ENCODE results near the gene PLD6. TPM values are rescaled to one million over a fixed set of nuclear protein-coding genes. Genes with fewer than 3 reads are reported as not detected.

The PLD6 gene
- total and polyA plus RNA-seq, 12 donors: 1.9 to 14.2 (median 3.3) TPM

DNA sequence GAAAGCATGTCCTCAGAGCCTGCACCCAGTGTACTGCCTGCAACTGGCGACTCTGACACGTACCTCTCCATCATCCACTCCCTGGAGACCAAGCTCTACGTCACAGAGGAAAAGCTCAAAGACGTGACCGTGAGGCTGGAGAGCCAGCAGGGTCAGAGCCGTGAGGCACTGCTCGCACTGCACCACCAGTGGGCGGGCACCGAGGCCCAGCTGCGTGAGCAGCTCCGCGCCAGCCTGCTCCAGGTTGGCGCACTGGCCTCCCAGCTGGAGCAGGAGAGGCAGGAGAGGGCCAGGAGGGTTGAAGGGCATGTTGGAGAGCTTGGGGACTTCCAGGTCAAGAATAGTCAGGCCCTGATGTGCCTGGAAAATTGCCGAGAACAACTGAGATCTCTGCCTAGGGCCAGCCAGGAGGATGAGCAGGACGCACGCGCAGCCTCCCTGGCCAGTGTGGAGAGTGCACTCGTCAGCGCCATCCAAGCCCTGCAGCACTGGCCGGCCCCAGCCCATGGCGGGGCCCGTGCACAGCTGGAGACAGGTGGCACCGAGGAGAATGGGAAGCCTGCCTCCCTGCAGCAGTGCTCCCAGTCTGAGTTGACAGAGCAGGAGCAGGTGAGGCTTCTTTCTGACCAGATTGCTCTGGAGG, 40.3 kb downstream of the PLD6 start:
- H3K27ac ChIP-seq: no peak overlapping the region
- peaks cover 0 to 73% of the 10 kb centered on the region in 2 donors for H3K36me3 ChIP-seq (replicated peaks in 1 of 2)
- 94 to 98% (median 97%) methylated on average over 12 to 23 of the region's 23 CpGs for WGBS, 4 donors
- intact Hi-C loops (cut with DNase I): no loop called here
- DNase-seq: no peak
- no peaks in the 10 kb centered on the region for H3K27me3 ChIP-seq
- no peaks in the 10 kb centered on the region for H3K9me3 ChIP-seq (replicated peaks in 1 of 3)
- no peak for TF ChIP-seq POLR2A (IDR thresholded peaks at IDR 0.05)
- TF ChIP-seq, protein P1, sequence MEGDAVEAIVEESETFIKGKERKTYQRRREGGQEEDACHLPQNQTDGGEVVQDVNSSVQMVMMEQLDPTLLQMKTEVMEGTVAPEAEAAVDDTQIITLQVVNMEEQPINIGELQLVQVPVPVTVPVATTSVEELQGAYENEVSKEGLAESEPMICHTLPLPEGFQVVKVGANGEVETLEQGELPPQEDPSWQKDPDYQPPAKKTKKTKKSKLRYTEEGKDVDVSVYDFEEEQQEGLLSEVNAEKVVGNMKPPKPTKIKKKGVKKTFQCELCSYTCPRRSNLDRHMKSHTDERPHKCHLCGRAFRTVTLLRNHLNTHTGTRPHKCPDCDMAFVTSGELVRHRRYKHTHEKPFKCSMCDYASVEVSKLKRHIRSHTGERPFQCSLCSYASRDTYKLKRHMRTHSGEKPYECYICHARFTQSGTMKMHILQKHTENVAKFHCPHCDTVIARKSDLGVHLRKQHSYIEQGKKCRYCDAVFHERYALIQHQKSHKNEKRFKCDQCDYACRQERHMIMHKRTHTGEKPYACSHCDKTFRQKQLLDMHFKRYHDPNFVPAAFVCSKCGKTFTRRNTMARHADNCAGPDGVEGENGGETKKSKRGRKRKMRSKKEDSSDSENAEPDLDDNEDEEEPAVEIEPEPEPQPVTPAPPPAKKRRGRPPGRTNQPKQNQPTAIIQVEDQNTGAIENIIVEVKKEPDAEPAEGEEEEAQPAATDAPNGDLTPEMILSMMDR (IDR thresholded peaks at IDR 0.05): no peak
- H3K4me1 ChIP-seq (replicated peaks in 1 of 2): peaks cover 0 to 3% of the 10 kb centered on the region in 2 donors
- no peak overlapping the region for H3K4me3 ChIP-seq

DNA sequence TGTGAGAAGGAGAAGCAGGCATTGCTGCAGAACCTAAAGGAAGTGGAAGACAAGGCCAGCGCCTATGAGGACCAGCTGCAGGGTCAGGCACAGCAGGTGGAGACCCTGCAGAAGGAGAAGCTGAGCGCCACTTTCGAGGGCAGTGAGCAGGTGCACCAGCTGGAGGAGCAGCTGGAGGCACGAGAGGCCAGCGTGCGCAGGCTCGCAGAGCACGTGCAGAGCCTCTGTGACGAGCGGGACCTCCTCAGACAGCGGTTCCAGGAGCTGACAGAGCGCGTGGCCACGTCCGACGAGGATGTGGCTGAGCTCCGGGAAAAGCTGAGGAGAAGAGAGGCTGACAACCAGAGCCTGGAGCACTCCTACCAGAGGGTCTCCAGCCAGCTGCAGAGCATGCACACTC, 41.5 kb downstream of the PLD6 start:
- peaks cover 0 to 84% of the 10 kb centered on the region in 2 donors for H3K36me3 ChIP-seq (replicated peaks in 1 of 2)
- DNase-seq: no peak
- no peak overlapping the region for H3K27ac ChIP-seq
- H3K9me3 ChIP-seq (replicated peaks in 1 of 3): no peaks in the 10 kb centered on the region
- WGBS, 4 donors: 93 to 97% (median 97%) methylated on average over 17 of the region's 17 CpGs
- TF ChIP-seq POLR2A (IDR thresholded peaks at IDR 0.05): no peak
- TF ChIP-seq, protein P1 (IDR thresholded peaks at IDR 0.05): no peak
- H3K4me3 ChIP-seq: no peak overlapping the region
- intact Hi-C loops (cut with DNase I): no loop called here
- peaks cover 0 to 3% of the 10 kb centered on the region in 2 donors for H3K4me1 ChIP-seq (replicated peaks in 1 of 2)
- H3K27me3 ChIP-seq: no peaks in the 10 kb centered on the region

DNA sequence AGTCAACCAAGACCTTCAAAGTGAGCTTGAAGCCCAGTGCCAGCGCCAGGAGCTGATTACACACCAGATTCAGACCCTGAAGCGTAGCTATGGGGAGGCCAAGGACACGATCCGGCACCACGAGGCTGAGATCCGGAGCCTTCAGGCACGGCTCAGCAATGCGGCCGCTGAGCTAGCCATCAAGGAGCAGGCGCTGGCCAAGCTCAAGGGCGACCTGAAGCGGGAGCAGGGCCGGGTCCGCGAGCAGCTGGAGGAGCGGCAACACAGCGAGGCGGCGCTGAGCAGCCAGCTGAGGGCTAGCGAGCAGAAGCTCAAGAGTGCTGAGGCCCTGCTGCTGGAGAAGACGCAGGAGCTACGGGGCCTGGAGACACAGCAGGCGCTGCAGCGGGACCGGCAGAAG, 42.0 kb downstream of the PLD6 start:
- H3K27me3 ChIP-seq: no peaks in the 10 kb centered on the region
- WGBS, 4 donors: 45 to 68% (median 54%) methylated on average over 15 to 25 of the region's 25 CpGs
- H3K4me1 ChIP-seq (replicated peaks in 1 of 2): peaks cover 0 to 3% of the 10 kb centered on the region in 2 donors
- peaks cover 0 to 88% of the 10 kb centered on the region in 2 donors for H3K36me3 ChIP-seq (replicated peaks in 1 of 2)
- intact Hi-C loops (cut with DNase I): no loop called here
- H3K4me3 ChIP-seq: no peak overlapping the region
- H3K27ac ChIP-seq: peak overlapping the region in 1 of 5 donors; percentile 34
- no peaks in the 10 kb centered on the region for H3K9me3 ChIP-seq (replicated peaks in 1 of 3)
- TF ChIP-seq, protein P1 (IDR thresholded peaks at IDR 0.05): no peak
- TF ChIP-seq POLR2A (IDR thresholded peaks at IDR 0.05): no peak
- peak; percentile 67 to 93 (median 88) for DNase-seq

DNA sequence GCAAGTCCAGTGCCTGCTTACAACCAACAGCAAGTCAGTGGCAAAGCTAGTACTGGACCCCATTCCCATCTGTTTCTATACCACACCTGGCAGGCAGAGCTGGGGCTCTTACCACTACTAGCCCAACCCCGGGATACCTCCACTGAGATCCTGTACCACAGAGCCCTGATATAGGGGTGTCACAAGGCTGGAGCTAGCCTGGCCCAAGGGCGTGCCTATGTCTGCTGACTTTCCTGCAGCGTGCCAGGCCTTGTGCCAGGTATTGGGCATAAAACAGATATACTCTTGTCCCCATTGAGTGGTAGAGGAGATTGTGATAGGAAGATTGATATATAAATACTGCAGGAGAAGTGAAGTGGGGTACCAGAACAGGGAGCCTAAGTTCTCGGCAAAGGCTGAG, 44.4 kb downstream of the PLD6 start:
- H3K9me3 ChIP-seq (replicated peaks in 1 of 3): no peaks in the 10 kb centered on the region
- WGBS, 4 donors: 94 to 97% (median 95%) methylated on average over 4 of the region's 4 CpGs
- intact Hi-C loops (cut with DNase I): no loop called here
- no peaks in the 10 kb centered on the region for H3K27me3 ChIP-seq
- peaks cover 0 to 95% of the 10 kb centered on the region in 2 donors for H3K36me3 ChIP-seq (replicated peaks in 1 of 2)
- TF ChIP-seq, protein P1 (IDR thresholded peaks at IDR 0.05): no peak
- TF ChIP-seq POLR2A (IDR thresholded peaks at IDR 0.05): no peak
- no peak overlapping the region for H3K4me3 ChIP-seq
- H3K4me1 ChIP-seq (replicated peaks in 1 of 2): peaks cover 0 to 3% of the 10 kb centered on the region in 2 donors
- DNase-seq: no peak
- no peak overlapping the region for H3K27ac ChIP-seq
